ENCODE results near the gene GIT2.

DNA sequence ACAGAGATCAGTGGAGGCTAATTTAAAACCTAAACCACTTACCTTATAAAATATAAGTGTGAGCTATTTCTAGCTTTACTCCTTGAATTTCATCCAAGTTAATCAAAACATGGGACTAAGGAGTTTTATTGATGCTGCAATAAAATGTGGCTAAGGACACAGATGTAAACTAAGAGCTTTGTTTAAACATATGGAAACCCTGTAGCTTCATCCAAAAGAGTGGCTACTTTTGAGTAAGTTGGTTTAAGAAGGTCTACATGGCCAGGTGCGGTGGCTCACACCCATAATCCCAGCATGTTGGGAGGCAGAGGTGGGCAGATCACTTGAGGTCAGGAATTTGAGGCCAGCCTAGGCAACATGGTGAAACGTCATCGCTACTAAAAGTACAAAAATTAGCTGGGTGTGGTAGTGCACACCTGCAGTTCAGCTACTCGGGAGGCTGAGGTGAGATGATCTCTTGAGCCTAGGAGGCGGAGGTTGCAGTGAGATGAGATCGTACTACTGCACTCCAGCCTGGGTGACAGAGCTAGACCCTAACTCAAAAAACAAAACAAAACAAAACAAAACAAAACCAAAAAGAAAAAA, 55.7 kb downstream of the GIT2 start:
- no peak for TF ChIP-seq POLR2A (IDR thresholded peaks at IDR 0.05; ENCODE audit: low read length)
- TF ChIP-seq GATA1 (IDR thresholded peaks at IDR 0.05; ENCODE audit: low read depth, low read length): no peak

All from erythroblast (primary cell).